HG03097 (cell line): ENCODE measurements around the gene BCAS3.

Experiments
- ATAC-seq: cut with Tn5 transposase; IDR thresholded peaks from one replicate; pipeline ENCODE4 v1.9.1; 2021; ENCODE audit not compliant: unreplicated experiment, low FRiP score

The BCAS3 gene

DNA sequence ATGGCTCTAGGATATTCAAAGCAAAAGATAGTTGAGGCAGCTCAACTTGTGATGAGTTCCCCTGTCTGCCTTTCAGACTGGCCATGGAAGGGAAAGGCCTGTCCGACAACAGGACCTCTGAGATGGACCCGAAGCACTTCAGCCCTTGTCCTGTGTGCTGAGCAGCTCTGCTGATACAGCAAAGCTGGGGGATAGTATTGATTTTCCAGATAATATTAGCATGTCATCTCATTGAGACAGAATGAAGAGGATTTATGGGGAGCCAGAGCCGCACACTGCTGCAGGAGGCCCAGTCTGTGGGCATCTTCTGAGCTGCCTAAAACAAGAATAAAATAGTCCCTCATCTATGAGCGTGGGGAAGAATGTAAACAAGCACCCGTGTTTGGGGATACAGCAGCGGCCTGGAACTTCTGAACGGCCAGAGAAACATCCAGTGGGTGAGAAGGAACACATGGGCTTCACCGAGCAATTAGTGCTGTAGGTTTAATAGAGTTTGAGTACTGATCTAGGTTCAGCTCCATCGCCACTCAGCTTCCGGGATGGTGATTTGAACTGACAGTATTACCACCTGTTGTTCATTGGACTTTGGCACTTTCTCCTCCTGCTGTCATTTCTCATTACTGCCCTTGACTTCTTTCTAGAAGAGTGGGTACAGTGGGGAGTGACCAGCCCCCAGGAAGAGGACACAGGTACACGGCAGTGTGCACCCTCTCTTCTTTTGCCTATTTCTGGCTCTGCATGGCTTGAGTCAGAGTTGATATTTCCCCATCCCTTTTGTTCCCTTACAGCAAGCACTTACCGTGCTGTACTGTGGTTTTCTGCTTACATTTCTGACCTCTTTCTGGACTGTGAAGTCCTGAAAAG, 625.5 kb downstream of the BCAS3 start:
- ATAC-seq, result no peak

DNA sequence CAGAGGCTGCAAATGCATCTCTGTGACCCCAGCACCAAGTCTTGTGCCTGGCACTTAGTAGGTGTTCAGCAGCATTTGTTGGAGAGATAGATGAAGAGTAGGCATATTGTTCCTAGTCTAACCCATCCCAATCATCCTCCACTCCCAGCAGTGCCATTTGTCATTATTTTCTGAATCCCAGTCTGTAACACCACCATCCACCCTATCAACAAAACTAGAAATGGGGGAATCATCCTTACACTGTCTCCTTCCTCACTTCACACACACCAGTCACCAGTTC, 626.1 kb downstream of the BCAS3 start:
- ATAC-seq, result no peak

DNA sequence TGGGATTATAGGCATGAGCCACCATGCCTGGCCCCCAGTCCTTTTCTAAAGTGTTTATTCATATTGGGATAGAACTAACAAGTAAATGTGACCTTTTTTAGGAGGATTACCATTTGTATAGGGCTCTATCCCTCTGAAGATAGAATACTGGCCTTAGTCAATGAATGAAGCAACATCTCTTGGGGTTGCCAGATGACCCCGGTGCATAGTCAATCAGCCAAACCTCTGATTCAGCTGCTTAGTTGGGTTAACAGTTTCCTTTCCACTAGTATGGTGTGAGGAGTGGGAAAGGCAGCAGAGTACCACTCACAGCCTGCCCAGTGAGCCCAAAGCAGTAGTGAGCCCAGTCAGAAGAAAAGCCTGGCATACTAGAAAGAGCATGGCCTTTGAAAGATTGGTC, 627.4 kb downstream of the BCAS3 start:
- ATAC-seq, result no peak

DNA sequence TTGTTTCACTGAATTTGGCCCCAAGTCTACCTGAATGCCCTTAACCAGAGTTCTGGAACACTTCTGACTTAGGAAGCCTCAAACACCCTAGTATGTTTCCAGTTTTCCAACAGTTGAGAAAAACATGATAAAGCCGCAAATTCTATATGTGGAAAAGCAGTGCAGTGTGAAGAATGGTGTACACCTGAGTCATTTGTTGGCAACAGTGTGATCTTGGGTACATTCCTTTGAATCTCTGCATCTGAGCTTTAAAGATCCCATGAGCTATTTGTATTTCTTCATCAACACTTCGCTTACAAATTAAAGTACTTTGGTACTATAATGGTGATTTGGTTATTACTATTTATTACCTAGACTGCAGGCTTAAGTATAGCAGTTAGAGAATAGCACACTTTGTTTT, 628.4 kb downstream of the BCAS3 start:
- no peak for ATAC-seq

DNA sequence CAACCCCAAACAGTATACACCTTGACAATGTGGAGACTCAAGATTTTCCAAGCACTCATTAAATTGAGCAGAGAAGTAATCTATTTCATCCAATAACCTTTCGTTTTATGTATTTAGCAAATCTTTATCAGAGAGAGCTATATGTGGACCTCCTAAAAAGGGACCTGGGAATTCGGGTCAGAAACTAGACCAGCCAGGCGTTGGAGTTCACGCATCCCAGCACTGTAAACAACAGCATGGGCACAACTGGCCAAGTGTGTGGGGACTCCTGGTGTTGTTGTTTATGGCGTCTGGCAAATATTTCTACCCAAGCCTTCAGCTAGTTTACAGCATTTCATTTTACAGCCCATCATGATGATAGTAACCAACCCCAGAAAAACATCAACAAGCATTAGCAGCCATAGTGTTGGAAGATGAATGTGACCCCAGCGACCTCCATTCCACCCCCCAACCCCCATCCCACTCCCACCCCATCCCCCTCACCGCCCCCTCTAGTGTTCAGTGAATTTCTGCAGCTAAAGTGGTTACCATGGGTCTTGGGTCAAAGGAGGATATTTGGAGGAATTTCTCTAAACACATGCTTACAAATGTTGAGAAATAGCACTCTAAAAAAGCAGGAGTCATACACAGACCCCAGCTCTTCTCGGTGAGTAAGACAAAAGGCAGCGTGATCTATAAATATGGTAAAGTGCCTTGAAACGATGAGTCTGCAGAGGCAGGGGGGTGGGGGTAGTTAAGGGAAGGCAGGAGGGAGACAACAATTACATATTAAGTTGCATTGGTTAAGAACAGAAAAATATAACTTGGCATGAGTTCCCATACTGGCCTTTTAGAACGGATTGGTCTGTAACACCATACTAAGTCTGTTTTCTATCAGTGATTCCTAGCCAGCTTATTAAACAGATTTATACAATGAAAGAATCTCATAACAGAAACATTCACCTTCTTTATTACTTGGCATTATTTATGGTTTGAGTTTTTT, 630.5 kb downstream of the BCAS3 start:
- ATAC-seq, result no peak

DNA sequence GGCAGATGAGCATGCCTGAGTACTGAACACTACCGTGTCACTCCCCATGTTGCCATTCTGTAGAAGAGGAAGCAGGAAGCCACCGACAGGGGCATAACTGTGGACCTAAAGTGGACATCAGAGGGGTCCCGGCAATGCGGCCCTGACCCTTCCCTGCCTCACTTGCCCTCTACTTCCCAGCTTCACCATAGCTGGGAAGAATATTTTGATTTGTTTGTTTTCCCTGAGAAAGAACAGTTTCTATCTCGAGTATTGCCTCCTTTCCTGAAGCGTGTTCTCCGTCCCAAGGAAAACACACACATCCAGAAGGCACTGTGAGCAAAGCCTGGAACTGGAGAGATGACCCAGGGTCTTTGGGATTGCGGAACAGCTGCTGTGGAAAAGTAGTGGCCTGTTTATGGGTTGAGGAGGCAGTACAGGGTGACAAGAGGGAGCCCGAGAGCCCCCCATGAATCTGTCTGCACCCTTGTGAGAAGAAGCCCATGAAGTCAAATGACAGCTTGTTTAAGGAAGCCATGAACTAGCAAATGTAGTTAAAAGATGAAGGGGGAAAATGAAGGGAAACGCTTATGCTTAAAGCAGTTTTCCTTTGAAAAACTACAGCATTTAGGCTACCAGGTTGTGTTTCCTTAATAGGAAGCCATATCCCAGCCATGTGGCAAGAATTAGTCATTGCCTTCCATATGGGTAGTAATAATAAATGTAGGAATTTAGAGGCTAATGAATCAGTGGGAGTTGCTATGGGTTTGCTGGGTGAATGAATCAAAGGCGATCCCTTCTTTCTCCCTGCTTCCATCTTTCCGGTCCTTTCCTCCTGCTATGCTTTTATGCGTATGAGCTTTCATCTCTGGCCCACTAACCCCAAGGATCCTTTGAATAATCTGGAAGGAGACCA, 632.0 kb downstream of the BCAS3 start:
- ATAC-seq, result no peak

DNA sequence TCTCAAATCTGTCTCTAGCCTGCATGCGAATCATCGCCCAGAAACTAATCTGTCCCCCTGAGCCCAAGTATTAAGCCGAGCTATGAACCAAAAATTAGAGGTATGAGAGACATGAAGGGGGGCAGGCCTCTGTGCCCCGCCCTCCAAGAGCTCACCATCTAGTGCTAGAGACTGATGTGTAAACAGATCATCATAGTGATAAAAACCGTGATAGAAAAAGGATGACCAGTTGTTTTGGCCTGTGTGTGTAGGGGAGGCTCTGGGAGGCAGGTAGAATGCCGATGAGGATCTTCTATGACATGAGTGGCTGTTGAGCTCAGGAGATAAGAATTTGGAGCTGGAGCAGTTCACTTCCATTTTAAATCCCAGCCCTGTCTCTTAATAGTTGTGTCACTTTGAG, 632.9 kb downstream of the BCAS3 start:
- no peak for ATAC-seq

DNA sequence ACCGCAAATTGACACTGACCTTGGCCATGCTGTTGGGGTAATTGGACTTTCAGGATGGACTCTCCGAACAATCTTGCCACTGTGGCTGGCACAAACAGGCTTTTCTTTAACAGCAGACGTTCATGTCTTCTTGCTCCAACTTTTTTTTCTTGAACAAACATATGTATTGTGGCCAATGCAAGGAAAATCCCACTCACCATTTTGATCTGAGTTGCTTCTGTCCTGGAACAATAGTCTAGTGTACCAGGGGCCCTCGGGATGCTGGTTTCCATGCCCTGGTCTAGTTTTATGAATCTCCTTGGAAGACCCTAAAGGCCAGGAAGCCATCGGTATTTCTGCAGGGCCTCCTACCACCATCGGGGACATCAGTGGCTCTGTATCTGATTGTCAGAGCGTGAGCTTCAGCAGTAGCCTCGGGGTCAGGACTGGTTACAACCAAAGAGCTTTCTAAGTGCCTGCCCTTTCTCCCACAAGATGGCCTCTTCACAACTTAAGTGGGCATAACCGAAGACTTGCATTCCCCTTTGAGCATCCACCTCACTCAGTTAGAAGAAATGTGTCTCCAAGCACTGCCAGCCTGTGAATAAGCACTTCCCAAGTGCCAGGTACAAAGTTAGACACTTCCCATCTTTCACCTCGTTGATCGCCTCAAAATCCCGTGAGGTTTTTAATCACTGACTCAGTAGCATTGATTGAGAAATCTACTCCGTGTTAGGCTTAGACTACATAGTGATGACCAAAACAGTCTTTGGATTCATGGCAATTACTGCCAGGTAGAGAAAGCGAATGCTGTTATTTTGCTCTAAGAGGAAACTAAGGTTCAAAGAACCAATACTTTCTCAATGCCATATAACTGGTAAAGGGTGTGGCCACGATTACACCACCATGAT, 635.0 kb downstream of the BCAS3 start:
- no peak for ATAC-seq

DNA sequence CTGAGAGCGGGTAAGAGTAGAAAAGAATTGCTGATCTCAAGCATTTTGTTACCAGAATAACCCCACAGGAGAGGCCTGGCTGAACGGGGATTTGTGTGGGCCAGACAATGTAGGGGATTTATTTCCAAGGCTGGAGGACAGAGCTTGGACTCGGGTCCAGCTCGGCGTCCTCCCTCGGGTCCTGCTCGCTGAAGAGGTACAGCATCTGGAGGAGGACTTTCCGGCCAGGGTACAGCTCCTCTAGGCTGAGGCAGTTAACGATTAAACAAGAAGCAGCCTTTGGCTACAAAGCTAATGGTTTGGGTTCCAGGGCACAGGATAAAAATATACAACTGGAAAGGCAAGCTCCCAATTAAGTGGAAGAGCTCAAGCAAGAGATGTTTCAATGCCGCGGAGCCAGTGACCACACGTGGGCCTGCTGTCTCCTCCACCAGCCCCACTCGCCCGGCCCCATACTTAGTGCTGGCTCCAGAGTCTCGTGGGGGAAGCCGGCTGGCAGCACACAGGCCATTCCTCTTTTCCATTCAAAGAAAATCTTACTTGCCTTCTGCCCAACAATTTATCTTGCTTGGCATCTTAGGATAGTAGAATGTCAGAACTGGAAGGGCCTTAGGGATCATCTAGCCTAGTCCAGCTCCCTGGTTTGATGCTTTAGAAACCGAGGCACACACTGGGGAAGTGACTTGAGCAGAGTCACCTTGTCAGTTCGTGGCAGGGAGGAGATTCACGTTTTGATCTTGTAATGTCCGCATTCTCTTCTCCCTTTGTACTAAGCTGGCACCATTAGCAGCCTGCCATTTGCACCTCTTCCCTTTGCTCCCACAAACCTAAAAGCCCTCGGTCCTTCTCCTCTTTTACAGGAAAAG, 636.0 kb downstream of the BCAS3 start:
- ATAC-seq, result no peak

DNA sequence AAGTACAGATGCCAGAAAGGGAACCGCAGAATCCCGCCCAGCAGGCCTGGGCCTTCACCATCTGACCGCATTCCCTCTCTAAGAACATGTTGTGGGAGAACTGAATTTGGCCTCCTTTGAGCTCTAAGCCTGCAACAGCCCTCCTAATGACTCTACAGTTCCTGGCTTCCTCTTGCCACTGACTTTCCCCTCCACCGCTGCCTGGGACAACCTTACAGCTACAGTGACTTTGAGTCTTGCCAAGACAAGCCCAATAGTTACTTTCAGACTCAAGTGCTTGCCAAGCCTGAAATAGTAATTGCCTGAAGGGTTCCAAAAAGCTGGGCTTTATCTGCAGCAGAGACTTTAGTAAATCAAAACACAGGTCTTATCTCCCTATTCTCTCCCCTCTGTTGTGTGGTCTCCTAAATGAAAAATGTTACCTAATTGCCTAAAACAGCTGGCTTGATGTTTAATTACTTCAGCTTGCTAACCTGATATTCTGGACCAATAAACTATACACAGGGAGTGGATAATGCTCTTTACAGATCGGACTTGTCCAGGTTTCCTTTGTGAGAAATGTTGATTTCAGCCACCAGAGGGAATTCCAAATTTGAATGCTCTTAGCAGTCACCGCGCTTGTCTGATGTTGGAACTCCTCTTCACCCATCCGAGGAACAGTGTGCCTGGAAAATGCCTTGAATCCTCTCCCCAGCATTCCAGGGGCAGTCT, 636.9 kb downstream of the BCAS3 start:
- no peak for ATAC-seq

DNA sequence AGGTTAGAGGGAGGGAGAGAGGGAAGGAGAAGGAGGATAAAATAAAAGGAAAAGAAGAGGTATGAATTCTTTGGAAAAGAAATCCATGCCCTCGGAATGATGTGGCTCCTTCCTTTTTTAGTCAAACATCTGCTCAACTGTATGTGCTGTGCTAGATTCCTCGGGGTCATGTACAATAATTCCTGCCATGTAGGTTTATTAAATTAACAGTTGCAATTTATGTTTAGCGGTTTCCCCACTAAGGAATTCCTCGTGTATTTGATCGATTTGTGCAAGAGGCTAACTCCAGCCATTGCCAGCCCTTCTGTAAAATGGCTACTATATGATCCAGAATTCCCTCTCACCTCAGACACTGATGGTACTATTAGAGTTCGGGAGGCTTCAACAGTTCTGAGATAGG, 639.0 kb downstream of the BCAS3 start:
- ATAC-seq, result no peak

DNA sequence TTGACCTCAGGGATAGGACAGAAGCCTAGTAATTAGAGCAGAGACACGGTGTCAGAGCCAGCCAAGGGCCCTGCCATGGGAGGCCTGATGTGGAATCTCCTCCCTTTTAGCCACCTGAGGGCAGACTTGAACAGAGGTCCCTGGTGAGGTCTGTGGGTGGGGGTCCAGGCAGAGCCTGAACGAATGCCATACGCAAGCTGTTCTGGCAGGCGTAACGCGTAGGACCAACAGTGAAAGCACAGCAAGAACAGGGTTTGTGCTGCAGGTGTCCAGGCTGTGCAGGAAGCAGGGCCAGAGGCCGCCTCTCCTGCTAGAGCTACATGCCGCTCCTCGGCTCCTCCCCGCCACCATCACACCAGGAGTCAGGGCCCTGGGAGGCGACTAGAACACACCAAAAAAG, 640.1 kb downstream of the BCAS3 start:
- no peak for ATAC-seq

DNA sequence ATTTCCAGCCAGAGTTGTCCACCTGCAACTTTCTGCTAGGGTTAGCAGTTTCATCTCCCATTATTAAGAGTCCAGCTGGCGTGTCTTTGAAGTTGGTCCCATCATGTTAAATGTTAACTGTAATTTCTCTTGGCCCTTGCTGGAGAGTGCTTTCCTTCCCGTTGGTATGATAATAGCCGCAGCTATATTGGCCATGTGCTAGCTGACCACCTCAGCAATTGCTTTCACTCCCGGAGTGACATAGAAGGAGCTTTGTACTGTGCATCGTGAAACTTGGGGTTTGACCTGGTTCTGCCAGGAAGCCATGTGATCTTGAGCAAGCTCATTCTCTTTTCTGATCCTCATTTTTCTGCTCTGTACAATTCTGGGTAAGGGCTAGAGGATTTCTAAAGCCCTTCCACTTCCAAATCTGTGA, 641.0 kb downstream of the BCAS3 start:
- ATAC-seq, result no peak

DNA sequence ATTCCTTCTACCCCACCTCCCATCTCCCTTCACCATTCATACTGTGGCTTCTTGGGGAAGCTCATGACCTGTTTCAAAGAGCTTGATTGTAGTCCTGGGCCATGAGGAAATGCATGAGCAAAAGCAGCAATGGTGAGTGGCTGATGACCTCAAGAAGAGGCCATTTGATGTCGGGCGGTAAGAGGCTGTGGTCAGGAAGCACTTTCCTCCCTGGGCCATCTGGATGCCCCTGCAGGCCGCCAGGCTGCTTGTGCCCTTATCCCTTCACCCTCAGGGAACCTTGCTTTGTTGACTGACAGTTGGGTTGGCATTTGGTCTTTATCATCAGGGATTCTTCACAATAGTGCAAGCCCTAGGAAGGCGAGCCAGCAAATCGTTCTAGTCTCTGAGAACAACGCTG, 643.7 kb downstream of the BCAS3 start:
- ATAC-seq, result no peak

DNA sequence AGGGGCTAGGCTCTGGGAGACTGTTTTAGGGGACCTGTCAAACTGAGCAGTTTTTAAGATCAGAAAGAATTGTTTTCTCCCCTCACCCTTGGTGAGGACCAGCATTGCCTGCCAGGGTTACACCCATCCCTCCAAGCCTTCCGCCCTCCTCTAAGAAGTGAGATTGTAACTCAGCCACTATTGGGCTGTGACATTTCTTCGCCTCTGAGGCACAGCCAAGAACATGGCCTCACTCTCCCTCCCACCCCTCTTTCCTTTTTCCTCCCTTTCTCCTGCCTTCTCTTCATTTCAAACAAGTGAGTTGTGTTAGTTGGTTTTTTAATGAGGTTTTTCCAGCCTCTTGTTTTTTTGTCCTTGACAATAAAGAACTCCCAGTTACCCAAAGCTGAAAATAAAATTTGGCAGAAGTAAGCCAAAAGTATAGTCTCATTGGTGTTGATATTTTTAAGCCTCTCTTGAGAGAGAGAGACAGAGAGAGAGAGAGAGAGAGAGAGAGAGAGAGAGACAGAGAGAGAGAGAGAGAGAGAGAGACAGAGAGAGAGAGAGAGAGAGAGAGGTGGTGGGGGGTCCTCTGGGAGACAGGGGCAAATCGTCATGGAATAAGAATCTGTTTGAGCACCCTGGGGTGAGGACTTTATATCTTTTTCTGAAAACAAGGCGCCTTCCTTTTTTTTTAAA, 644.8 kb downstream of the BCAS3 start:
- no peak for ATAC-seq

DNA sequence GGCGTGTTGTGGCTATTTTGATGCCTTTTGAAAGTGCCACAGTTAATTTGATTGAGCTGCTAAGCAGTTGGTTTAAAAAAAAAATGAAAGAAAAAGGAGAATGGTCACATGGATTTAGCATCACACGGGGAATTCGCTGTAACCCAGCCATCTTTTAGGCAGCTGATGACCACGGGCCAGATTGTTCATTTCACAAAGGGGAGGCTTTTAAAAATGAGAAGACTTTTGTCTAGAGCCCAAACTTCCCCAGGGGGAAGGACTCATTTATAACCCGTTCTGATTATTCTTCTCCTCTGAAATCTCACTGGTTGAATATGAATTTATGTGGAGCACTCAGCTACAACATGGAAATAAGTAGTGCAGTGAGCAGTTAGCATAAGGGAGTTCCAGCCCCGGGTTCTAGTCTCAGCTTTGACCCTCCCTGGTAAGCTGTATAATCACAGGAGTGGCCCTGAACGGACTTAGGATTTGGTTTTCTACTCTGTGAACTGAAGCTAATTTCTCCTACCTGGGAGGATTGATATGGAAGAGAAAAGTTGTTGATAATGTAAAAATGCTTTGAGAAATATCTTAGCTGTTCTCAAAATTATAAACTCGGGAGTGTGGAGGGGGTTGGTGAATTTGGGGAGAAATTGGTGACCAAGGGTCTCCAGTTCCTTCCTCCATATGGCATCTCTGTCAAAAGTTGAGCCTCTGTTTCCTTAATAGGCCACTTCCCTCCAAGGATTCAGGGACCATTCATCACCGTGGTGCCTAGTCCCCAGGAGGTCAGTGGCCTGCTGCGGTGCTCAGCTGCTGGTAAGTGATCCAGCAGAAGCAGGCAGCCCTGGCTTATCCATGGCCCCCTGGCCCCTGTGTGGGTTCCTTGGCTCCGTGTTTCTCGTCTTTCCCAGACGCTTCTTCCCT, 645.6 kb downstream of the BCAS3 start:
- no peak for ATAC-seq
